Non-pigmented ciliary epithelial cell (primary cell): ENCODE measurements around the gene FAM72B.
"Not testable (repeated sequence)": the region's sequence is repeated elsewhere in the genome, so short reads cannot be mapped to it uniquely, and the experiment has no call there.

Experiments used
- DNase-seq: peaks from one replicate; pipeline ENCODE4 v3.0.0-alpha.2; 2010; ENCODE audit warnings: low read depth

The FAM72B gene

GRCh38 chr1:121152788-121153187 lies 31.4 kb downstream of the FAM72B start:
- not testable (repeated sequence) for DNase-seq

DNA sequence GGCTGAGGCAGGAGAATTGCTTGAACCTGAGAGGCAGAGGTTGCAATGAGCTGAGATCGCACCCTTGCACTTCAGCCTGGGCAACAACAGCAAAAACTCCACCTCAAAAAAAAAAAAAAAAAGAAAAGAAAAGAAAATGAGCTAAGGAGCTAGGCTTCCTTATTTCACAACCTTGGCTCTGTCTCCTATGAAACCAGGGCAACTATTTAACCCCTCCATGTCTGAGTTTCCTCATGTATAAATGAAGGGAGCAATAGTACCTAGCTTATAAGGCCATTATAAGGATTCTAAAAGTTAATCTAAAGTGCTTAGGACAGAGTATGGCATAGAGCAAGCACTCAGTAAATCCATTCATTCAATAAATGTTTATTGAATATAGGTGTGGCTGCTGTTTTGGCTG lies 32.8 kb downstream of the FAM72B start:
- DNase-seq: not testable (repeated sequence)

DNA sequence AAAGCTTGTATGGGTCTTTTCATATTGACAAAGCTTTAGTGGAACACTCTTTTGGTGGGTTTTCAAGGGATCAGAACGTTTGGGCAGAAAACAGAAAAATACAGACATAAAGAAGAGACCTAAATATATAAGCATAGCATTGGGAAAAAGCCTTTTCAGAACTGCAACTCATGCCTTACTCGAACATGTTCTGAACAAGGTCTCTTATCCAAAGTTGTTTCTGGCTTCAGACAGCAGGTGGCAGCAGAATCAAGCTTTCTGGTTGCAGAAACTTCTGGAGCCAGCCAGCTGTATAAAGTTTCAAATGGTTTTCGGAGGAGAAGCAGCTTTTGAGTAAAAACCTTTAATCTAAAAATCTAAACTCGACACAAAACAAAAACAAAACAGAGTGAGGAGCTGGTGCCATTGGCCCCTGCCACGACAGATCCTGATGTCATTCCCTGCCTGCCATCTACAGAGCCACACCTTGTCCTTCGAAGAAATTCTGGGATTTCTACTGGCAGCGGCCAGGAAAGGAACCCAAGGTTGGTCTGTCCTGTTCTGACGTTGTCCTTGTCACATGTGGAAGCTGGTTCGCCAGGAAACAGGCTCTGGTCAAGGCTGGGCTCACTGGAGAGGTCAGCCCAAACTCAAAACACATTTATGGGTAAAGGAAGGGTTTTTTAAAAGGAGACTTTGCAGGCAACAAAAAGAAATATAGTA lies 35.5 kb downstream of the FAM72B start:
- DNase-seq: not testable (repeated sequence)

GRCh38 chr1:121140393-121140792 lies 43.7 kb downstream of the FAM72B start:
- DNase-seq: not testable (repeated sequence)

DNA sequence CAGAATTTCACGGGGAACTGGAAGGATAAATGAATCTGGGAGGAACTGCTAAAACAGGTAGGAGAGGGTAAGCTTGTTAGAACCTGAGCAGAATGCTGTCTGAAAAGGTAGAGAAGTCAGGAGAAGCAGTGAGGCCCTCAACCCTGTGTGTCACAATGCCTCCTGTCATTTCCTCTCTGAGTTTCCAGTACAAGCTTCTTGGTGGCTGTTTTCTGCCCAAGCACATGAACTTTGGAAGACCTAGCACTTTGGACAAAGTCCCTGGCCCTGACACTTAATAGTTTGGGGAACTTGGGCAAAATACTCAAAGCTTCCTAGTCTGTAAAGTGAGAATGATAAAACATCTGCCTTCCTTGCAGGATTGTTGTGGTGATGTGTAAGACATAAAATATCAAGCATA lies 52.6 kb downstream of the FAM72B start:
- not testable (repeated sequence) for DNase-seq

- not testable (repeated sequence) for DNase-seq
Measured at GRCh38 chr1:121118480-121118824, 65.7 kb downstream of the FAM72B start.
